HG03045 (cell line): ENCODE data around the gene FAM83F.

ENCODE experiments used
- ATAC-seq: cut with Tn5 transposase; IDR thresholded peaks from one replicate; pipeline ENCODE4 v1.9.1; 2021; ENCODE audit warnings: mild to moderate bottlenecking, moderate library complexity; ENCODE audit not compliant: unreplicated experiment

Gene FAM83F

DNA sequence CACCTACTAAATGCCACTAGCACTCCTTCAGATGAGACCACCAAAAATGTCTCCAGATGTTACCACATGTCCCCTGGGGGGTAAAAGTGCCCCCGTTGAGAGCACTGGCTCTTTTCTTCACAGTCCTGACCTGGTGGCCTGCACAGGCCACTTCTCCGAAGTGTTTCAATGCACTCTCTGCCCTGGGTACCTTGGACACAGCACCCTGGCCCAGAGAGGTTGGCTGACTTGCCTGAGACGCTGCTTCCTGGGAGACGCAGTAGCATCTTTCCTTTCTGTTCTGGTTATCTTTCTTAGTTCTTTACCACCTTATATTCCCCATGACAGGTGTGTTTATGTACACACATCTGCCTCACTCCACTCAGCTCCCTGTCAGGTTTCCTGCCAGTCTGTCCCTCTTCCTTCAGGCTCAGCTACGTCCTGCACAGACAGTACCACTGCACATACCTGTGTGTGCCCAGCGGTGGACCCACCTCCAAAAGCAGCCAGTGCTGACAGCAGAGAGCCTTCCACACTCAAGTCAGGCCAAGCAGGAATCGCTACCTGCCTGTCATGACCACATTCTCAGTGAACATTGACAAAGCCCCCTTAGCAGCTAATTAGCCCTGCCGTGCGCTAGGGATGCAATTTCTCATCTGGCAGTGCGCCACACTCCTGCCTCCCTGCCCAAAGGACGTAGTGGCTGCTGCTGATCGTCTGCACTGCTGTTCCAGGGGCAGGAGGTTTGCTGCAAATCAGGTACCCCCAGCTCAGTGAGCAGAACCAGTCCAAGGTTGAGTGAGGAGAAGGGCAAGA, 39.0 kb downstream of the FAM83F start:
- no peak for ATAC-seq

DNA sequence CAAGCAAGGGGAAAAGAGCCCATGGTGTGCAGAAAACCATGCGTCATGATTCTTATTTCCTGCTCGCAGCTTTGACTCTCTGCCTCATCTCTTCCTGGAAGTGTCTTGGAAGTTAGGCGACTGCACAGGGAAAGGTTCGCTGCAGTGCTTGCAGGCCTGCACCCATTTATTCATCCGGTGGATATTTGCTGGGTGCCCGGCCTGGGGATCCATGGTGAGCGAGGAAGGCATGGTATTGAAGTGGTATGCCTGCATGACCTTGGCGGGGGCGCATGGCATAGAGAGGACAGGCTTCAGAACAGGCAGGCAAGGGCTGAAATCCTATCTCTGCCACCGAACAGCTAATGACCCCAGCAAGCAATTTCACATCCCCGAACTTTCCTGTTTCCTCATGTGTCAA, 40.6 kb downstream of the FAM83F start:
- ATAC-seq, result no peak

GRCh38 chr22:40036126-40036525, 41.4 kb downstream of the FAM83F start:
- ATAC-seq, result no peak

DNA sequence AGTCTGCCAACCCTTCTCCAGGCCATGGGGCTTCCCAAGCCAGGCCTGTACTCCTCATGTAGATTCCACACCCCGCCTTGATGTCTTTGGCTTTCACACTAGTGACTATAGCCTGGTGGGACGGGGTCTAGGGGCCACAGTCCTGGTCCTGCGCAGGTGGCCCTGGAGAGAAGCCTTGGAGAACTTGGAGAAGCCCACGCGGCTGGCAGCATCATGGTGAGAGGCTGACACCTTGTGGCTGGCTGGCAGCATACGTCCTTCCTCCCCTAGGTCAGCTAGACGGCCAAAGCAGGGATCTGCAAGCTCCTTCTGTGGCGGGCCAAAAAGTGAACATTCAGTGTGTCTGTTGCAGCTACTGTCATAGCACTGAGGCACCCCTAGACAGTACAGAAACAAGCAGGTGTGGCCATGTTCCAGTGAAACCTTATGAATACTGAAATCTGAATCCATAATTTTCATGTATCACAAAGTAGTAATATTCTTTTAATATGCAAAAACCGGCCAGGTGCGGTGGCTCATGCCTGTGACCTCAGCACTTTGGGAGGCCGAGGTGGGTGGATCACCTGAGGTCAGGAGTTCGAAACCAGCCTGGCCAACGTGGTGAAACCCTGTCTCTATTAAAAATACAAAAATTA, 42.0 kb downstream of the FAM83F start:
- no peak for ATAC-seq

- no peak for ATAC-seq
These were observed 42.6 kb downstream of the FAM83F start for GRCh38 chr22:40037320-40037719.

DNA sequence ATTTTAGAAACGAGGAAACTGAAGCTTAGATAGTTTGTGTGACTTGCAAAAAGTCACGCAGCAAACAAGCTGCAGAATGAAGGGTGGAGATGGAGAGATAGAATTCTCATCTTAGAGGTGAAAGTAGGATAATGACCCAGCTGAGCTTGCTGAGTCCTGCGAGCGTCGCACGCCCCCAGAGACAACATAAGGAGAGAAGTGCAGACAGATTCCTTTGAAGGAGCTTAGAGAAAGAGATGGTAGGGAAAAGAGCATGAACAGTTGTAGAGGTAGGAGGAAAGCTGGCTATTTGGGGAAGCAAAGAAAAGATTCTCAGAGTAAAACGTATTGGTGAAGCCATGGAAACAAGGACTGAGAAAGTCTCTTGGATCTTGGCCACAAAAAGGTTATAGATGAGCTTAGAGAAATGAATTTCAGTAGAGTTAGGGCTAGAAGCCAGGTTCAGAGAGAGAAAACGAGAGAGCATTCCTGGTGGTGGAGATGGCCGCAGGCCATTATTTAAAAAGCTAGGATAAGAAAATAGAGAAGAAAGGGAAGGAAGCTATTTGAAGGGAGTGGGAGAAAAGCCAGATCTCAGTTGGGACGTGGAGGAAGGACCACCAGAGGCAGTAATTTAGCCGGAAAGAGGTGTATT, 44.8 kb downstream of the FAM83F start:
- no peak for ATAC-seq

GRCh38 chr22:40040927-40041326, 46.2 kb downstream of the FAM83F start:
- no peak for ATAC-seq

- ATAC-seq, result no peak
These were observed 46.8 kb downstream of the FAM83F start for GRCh38 chr22:40041366-40042137.

- ATAC-seq, result no peak
These were observed 47.6 kb downstream of the FAM83F start for GRCh38 chr22:40042312-40042711.

DNA sequence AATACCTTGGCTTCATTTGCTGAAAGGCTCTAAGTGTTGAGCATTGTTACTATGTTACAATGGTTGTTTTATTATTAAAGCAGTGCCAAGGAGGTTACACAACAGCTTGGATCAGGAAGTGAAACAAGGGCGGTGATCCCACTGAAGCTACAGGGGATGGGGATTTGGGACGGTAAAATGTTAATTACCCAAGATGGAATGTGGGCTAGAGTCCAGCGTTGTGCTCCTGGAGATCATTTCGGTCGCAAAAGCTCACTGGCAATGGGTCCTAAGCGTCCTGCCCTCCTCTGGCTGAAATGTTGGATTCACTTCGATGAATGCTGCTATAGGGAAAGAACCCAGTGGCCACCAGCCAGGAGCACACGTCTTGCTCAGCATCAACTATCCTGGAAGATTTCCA, 48.3 kb downstream of the FAM83F start:
- ATAC-seq, result no peak

GRCh38 chr22:40043793-40044101, 49.0 kb downstream of the FAM83F start:
- no peak for ATAC-seq

- ATAC-seq, result peak; percentile 88
These were observed 49.5 kb downstream of the FAM83F start for GRCh38 chr22:40044102-40044869.

DNA sequence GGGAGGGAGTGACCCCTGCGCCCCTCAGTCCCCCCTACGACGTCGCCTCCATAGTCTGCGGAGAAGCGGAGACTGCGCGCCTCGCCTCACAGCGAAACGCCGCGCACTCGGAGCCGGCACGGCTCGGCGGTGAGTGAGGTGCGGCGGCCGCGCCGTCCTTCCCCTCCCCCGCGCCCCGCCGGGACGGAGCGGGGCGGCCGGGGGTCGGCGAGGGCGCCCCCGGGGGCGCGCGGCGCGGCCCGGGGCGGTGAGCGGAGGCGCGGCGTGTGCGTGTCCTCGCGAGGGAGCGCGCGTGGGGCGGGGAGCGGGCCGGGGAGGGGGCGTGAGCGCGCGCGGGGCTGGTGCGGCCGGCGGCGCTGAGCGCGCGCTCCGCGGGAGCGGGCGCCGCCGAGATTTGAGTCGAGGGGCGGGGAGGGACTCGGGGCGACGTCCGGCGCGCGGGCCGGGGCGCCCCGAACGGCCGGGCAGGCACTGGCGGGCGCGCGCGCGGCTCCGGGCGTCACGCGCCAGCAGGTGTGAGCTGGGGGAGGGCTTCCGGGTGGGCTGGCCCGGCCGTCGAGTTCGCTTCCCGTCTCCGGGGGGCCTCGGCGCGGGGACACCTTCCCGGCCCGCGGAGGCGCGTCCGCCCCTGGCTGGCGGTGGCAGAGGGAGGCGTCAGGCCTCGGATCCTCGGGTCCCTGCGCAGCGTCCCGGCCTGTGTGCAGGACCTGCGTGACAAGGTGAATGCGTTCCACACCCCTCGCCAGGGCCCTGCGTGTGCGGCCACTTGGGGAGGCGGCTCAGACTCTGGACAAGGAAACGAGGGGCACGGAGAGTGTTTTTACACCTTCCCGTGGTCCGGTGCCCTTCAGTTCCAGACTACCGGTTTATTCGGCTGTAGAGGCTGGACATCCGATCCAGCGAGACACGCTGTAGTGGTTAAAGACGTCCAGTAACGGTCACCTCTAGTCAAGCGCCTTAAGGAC, 50.4 kb downstream of the FAM83F start:
- peak; percentile 23 for ATAC-seq

GRCh38 chr22:40046126-40046525, 51.4 kb downstream of the FAM83F start:
- no peak for ATAC-seq

GRCh38 chr22:40050258-40050657, 55.5 kb downstream of the FAM83F start:
- peak; percentile 77 for ATAC-seq

- no peak for ATAC-seq
These were observed 56.6 kb downstream of the FAM83F start for GRCh38 chr22:40051322-40051721.

- no peak for ATAC-seq
These were observed 58.7 kb downstream of the FAM83F start for GRCh38 chr22:40053460-40053859.

DNA sequence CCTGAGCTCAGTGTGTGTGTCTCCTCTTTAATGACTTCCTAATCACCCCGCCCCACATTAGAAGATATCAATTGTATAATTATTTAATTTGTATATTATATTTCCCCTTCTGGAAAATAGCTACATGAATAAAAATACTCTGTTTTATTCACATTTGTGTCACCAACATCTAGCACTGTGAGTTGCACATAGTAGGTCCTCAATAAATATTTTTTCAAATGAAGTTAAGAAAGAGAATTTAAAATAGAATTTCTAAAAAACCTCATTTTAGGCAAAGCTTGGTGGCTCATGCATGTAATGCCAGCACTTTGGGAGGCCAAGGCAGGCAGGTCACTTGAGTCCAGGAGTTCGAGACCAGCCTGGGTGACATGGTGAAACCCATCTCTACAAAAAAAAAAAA, 59.7 kb downstream of the FAM83F start:
- no peak for ATAC-seq

DNA sequence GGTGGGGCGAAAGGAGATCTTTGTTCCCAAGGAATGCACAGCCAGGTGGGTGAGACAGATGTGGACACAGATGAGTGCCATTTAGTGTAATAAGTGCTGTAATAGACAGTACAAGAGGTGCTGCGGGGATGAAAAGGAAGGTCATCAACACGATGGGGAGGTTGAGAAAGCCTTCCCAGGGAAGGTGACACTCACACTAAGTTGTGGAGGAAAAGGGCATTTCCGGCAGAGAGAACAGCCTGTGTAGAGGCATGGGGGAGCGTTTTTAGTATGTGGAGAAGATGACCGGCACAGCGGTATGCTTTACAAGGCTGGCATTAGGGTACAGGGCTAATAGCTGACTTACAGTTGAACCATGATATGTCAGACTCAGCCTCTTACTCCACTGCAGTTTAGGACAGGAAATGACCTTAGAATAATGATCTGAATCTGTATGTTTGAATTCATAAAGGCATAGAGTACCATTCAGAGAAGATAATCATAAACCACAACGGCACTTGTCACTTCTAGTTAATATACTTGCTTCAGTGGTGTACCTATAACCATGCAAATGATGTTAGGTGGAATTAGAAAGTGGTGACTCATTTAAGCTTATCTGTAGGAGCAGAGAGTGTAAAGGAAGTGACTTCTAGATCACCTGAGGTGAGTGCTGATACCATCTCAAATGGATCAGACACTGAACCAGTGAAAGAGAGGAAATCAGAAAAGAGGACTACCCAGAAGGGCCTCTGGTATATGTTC, 60.6 kb downstream of the FAM83F start:
- ATAC-seq, result peak; percentile 43
